GM12874 (cell line): ENCODE measurements around the gene TAF4B.

Source experiments
- TF ChIP-seq, protein P1 (sequence below): IDR thresholded peaks from 2 replicates; pipeline ENCODE4 v1.5.1; 2011; ENCODE audit warnings: low read depth, mild to moderate bottlenecking, control low read depth, low read length, moderate library complexity; ENCODE audit not compliant: insufficient read depth

Gene TAF4B

DNA sequence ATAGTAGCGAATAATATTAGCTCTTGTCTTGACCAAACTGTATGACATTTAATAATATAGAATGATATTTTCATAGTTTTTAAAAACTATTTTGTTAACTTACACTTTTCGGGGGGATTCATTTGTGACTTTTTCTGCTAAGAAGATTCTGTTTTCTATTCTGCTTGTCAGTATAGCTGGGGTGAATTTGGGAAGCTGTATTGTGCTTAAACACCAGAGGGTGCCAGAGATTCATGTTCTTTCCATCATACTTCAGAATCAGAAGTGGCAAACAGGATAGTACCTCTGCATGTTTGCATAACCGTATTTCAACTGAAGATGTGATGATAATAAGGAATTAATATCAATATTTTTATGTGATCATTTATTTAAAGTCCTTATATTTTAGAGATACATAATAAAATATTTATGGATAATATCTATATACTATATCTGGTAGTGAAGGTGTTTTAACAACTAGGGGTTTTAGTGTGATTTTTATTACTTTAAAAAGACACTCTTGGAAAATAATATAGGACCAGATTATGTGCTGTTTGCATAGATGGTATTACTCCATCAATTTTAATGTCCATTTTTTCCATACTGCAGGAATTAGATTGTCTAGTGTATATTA lies 81.0 kb downstream of the TAF4B start:
- TF ChIP-seq, protein P1, sequence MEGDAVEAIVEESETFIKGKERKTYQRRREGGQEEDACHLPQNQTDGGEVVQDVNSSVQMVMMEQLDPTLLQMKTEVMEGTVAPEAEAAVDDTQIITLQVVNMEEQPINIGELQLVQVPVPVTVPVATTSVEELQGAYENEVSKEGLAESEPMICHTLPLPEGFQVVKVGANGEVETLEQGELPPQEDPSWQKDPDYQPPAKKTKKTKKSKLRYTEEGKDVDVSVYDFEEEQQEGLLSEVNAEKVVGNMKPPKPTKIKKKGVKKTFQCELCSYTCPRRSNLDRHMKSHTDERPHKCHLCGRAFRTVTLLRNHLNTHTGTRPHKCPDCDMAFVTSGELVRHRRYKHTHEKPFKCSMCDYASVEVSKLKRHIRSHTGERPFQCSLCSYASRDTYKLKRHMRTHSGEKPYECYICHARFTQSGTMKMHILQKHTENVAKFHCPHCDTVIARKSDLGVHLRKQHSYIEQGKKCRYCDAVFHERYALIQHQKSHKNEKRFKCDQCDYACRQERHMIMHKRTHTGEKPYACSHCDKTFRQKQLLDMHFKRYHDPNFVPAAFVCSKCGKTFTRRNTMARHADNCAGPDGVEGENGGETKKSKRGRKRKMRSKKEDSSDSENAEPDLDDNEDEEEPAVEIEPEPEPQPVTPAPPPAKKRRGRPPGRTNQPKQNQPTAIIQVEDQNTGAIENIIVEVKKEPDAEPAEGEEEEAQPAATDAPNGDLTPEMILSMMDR: peak; percentile 50; the same call in 1 of the 2 replicates

DNA sequence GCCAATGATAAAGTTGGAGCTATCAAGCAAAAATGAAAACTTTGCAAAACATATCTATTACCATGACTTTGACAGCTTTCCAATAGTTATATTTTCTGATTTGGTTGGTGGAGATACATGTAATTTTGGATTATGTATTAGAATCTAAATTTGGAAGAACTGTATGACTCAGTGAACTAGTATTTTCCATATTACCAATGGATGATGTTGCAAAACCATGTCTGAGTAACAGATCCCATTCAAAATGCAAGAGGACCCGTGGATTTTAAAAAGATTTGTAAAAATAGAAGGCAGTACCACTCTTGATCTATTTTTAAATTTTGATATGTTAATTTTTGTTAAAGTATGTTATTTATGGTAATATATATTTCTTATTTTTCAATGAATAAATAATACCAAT lies 83.0 kb downstream of the TAF4B start:
- TF ChIP-seq, protein P1: no peak

DNA sequence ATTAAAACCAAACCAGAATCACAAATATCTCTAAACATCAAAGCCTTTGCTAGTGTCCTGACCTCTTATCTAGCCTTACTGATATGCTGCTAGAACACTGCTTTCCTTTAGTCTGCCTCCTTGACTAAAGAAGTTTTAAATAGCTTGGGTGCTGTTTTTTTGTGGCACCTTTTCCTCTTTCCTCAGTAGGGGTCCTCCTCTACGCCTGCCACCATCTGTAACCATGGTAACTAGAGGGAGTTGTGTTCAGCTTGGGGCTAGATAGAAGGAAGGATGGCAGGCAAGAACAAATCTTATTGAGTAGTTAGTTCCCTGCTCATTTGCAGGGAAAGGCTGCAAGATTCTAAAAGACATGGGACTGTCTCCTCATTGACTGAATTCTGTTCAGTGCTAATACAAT lies 86.0 kb downstream of the TAF4B start:
- TF ChIP-seq, protein P1: no peak

DNA sequence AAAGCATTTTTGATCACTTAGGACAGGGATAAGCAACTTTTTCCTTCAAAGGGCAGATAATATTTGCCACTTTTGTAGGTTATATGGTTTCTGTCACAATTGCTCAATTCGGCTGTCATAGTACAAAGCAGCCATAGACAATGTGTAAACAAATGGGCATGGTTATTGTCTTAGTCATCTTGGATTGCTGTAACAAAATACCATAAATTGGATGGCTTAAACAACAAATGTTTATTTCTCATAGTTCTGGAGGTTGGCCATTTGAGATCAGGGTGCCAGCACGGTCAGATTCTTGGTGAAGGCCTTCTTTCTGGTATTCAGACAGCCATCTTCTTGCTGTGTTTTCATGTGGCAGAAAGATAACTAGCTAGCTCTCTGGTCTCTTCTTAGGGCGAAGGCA lies 91.2 kb downstream of the TAF4B start:
- TF ChIP-seq, protein P1: no peak

DNA sequence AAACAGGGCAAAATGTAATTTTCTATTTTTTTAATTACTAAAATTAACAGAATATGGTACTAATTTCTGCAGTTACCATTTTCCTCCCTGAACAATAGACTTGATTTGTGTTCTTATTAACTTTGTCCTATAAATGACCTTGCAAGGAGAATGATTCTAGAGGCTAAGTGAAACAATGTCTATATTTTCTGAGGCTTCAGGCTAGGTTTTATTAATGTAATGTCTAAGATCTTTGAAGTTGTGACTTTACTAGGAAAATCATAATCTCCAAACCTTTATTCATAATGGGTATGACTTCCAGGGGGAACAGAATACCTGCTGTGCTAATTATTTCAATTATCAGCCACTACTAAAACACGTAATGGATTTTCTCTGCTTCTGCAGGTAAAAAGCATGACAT lies 94.4 kb downstream of the TAF4B start:
- TF ChIP-seq, protein P1: no peak

DNA sequence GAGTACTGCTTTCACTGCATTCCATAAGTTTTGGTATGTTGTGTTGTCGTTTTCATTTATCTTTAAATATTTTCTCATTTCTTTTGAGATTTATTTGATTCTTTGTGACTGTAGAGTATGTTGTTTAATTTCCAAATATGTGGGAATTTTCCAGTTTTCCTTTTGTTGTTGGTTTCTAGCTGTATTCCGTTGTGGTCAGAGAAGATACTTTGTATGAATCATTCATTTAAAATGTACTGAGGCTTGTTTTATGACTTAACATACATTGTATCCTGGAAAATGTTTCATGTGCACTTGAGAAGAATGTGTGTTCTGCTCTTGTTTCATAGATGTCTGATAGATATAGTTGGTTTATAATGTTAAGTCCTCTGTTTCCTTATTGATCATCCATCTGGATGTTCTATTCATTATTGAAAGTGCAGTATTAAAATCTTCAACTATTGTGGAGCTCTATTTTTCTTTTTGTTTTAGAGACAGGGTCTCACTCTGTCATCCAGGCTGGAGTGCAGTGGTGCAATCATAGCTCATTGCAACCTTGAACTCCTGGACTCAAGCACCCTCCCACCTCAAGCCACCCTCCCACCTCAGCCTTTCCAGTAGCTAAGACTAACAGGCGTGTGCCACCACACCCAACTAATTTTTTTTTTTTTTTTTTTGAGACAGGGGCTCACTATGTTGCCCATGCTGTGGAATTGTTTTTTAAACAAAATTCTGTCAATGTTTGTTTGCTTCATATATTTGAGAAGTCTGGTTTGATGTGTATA lies 96.8 kb downstream of the TAF4B start:
- TF ChIP-seq, protein P1: no peak

DNA sequence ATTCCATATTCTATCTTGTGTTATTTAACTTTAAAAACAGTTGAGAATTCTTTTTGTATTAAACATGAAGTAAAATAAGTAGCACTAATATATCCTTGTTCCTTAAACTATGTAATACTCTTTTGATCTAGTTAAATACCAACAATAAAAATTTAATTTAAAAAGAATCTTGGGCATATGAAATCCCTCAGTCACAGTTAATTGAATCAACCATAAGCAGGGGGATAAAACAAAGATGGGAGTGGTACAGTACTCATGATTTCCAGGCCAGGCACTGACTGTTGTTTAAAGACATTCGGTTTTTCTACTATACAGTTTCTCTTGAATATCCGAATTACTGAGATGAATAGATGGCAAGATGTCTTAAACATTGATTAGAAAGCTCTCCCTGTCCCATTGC lies 99.5 kb downstream of the TAF4B start:
- TF ChIP-seq, protein P1: no peak
